LNCaP clone FGC (cell line): ENCODE measurements around the gene USP50.

Experiments used
- DNase-seq: peaks from one replicate; pipeline ENCODE4 v3.0.0-alpha.2; 2011; ENCODE audit warnings: low read depth
- H3K4me3 ChIP-seq: 2 replicates; pipeline ENCODE4 v1.5.1; 2011; ENCODE audit warnings: mild to moderate bottlenecking, low read depth, low read length, control low read depth
- TF ChIP-seq, protein P1 (sequence below): IDR thresholded peaks from 2 replicates; pipeline ENCODE4 v1.5.1; 2012; ENCODE audit warnings: mild to moderate bottlenecking; ENCODE audit not compliant: control insufficient read depth, insufficient read depth; ENCODE audit errors: extremely low read depth

USP50 gene

GRCh38 chr15:50493625-50494024, 52.8 kb downstream of the USP50 start:
- H3K4me3 ChIP-seq = no peak overlapping the region
- DNase-seq = no peak
- TF ChIP-seq, protein P1, sequence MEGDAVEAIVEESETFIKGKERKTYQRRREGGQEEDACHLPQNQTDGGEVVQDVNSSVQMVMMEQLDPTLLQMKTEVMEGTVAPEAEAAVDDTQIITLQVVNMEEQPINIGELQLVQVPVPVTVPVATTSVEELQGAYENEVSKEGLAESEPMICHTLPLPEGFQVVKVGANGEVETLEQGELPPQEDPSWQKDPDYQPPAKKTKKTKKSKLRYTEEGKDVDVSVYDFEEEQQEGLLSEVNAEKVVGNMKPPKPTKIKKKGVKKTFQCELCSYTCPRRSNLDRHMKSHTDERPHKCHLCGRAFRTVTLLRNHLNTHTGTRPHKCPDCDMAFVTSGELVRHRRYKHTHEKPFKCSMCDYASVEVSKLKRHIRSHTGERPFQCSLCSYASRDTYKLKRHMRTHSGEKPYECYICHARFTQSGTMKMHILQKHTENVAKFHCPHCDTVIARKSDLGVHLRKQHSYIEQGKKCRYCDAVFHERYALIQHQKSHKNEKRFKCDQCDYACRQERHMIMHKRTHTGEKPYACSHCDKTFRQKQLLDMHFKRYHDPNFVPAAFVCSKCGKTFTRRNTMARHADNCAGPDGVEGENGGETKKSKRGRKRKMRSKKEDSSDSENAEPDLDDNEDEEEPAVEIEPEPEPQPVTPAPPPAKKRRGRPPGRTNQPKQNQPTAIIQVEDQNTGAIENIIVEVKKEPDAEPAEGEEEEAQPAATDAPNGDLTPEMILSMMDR = no peak

GRCh38 chr15:50487287-50487686, 59.2 kb downstream of the USP50 start:
- DNase-seq = no peak
- H3K4me3 ChIP-seq = no peak overlapping the region
- TF ChIP-seq, protein P1 = no peak

DNA sequence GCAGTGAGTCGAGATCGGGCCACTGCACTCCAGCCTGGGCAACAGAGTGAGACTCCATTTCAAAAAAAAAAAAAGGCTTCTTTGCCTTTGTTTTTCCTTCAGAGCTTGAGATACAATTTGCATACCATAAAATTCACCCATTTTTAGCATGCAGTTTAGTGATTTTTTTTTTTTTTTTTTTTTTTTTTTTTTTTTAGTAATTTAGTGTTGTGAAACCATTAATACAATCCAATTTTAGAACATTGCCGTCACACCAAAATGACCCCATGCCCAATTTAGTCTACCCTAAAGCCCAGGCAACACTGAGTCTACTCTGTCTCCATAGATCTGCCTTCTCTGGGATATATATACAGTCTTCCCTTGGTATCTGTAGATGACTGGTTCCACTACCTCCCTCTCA, 61.1 kb downstream of the USP50 start:
- TF ChIP-seq, protein P1 = no peak

DNA sequence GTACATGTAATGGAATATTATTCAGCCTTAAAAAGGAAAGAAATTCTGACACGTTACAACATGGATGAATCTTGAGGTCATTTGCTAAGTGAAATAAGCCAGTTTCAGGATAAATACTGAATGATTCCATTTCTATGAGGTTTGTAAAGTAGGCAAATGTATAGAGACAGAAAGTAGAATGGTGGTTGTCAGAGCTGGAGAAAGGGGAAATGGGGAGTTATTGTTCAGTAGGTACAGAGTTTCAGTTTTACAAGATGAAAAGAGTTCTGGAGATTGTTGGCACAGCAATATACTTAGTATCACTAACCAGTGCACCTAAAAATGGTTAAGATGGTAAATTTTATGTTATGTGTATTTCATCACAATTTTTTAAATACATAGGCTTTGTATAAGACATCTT, 61.7 kb downstream of the USP50 start:
- TF ChIP-seq, protein P1 = no peak
- no peak for DNase-seq

More for the DNA sequence above, 61.1 kb downstream of the USP50 start:
- DNase-seq = no peak
- H3K4me3 ChIP-seq = no peak overlapping the region

GRCh38 chr15:50476143-50476542, 70.3 kb downstream of the USP50 start:
- no peak overlapping the region for H3K4me3 ChIP-seq
- DNase-seq = no peak
- TF ChIP-seq, protein P1 = no peak

More for the DNA sequence above, 61.7 kb downstream of the USP50 start:
- no peak overlapping the region for H3K4me3 ChIP-seq

- no peak for DNase-seq
- TF ChIP-seq, protein P1 = no peak
- no peak overlapping the region for H3K4me3 ChIP-seq
Measured at GRCh38 chr15:50471072-50471471, 75.4 kb downstream of the USP50 start.

GRCh38 chr15:50463423-50464358, 82.8 kb downstream of the USP50 start:
- TF ChIP-seq, protein P1 = no peak
- no peak overlapping the region for H3K4me3 ChIP-seq

More at GRCh38 chr15:50463423-50464358, 82.8 kb downstream of the USP50 start:
- no peak for DNase-seq
